ENCODE measurements around the gene PPP4R3A.

Gene PPP4R3A

GRCh38 chr14:91520138-91520537, 10.0 kb upstream of the PPP4R3A start:
- TF ChIP-seq POLR2A (IDR thresholded peaks at IDR 0.05; ENCODE audit: low read depth, low read length) (no peak), TAF1 (IDR thresholded peaks at IDR 0.05; ENCODE audit: borderline replicate concordance, low read depth, low read length) (no peak)
- no peak for FAIRE-seq

GRCh38 chr14:91519239-91520036, 9.3 kb upstream of the PPP4R3A start:
- FAIRE-seq (no peak), DNase-seq (ENCODE audit: insufficient read length) (no peak)
- no peak for TF ChIP-seq POLR2A (IDR thresholded peaks at IDR 0.05; ENCODE audit: low read depth, low read length)
- no peak for TF ChIP-seq POLR2AphosphoS5 (IDR thresholded peaks at IDR 0.05; ENCODE audit: low read depth, low read length)
- TF ChIP-seq TAF1 (IDR thresholded peaks at IDR 0.05; ENCODE audit: borderline replicate concordance, low read depth, low read length): no peak

More at GRCh38 chr14:91520138-91520537, 10.0 kb upstream of the PPP4R3A start:
- no peak for DNase-seq (ENCODE audit: insufficient read length)

GRCh38 chr14:91516663-91517388, 6.7 kb upstream of the PPP4R3A start:
- DNase-seq (ENCODE audit: insufficient read length) (no peak), FAIRE-seq (no peak)
- TF ChIP-seq POLR2AphosphoS5 (IDR thresholded peaks at IDR 0.05; ENCODE audit: low read depth, low read length): no peak
- no peak for TF ChIP-seq POLR2A (IDR thresholded peaks at IDR 0.05; ENCODE audit: low read depth, low read length)
- no peak for TF ChIP-seq TAF1 (IDR thresholded peaks at IDR 0.05; ENCODE audit: borderline replicate concordance, low read depth, low read length)

- DNase-seq (ENCODE audit: insufficient read length): no peak
- TF ChIP-seq TAF1 (IDR thresholded peaks at IDR 0.05; ENCODE audit: borderline replicate concordance, low read depth, low read length) (no peak), POLR2AphosphoS5 (IDR thresholded peaks at IDR 0.05; ENCODE audit: low read depth, low read length) (no peak)
- no peak for FAIRE-seq
These were observed 5.9 kb upstream of the PPP4R3A start for GRCh38 chr14:91515979-91516378.

GRCh38 chr14:91511043-91511383, 903 bp upstream of the PPP4R3A start:
- no peak for DNase-seq (ENCODE audit: insufficient read length)
- no peak for FAIRE-seq
- TF ChIP-seq POLR2AphosphoS5 (IDR thresholded peaks at IDR 0.05; ENCODE audit: low read depth, low read length): no peak; the same call in 1 of the 2 replicates
- TF ChIP-seq POLR2A (IDR thresholded peaks at IDR 0.05; ENCODE audit: low read depth, low read length): no peak; the same call in 1 of the 2 replicates
- no peak for TF ChIP-seq TAF1 (IDR thresholded peaks at IDR 0.05; ENCODE audit: borderline replicate concordance, low read depth, low read length)

GRCh38 chr14:91509878-91510170, 286 bp downstream of the PPP4R3A start:
- no peak for DNase-seq (ENCODE audit: insufficient read length)
- no peak for FAIRE-seq
- no peak for TF ChIP-seq POLR2AphosphoS5 (IDR thresholded peaks at IDR 0.05; ENCODE audit: low read depth, low read length)
- TF ChIP-seq POLR2A (IDR thresholded peaks at IDR 0.05; ENCODE audit: low read depth, low read length): no peak
- TF ChIP-seq TAF1 (IDR thresholded peaks at IDR 0.05; ENCODE audit: borderline replicate concordance, low read depth, low read length): no peak

- TF ChIP-seq POLR2AphosphoS5 (IDR thresholded peaks at IDR 0.05; ENCODE audit: low read depth, low read length): no peak
- TF ChIP-seq POLR2A (IDR thresholded peaks at IDR 0.05; ENCODE audit: low read depth, low read length): 0 out of 2 replicates have a peak, but pooled peaks have one; percentile 34
- DNase-seq (ENCODE audit: insufficient read length): peak; percentile 34
- peak; percentile 74 for FAIRE-seq
These were observed 830 bp downstream of the PPP4R3A start for GRCh38 chr14:91509083-91509877.

- FAIRE-seq: no peak
- no peak for DNase-seq (ENCODE audit: insufficient read length)
- TF ChIP-seq POLR2A (IDR thresholded peaks at IDR 0.05; ENCODE audit: low read depth, low read length): no peak
- no peak for TF ChIP-seq TAF1 (IDR thresholded peaks at IDR 0.05; ENCODE audit: borderline replicate concordance, low read depth, low read length)
- TF ChIP-seq POLR2AphosphoS5 (IDR thresholded peaks at IDR 0.05; ENCODE audit: low read depth, low read length): no peak
These were observed 2.0 kb downstream of the PPP4R3A start for GRCh38 chr14:91508105-91508504.

GRCh38 chr14:91506226-91506625, 3.9 kb downstream of the PPP4R3A start:
- TF ChIP-seq TAF1 (IDR thresholded peaks at IDR 0.05; ENCODE audit: borderline replicate concordance, low read depth, low read length) (no peak), POLR2AphosphoS5 (IDR thresholded peaks at IDR 0.05; ENCODE audit: low read depth, low read length) (no peak), POLR2A (IDR thresholded peaks at IDR 0.05; ENCODE audit: low read depth, low read length) (no peak)
- FAIRE-seq (no peak), DNase-seq (ENCODE audit: insufficient read length) (no peak)

GRCh38 chr14:91503000-91503504, 7.1 kb downstream of the PPP4R3A start:
- TF ChIP-seq POLR2AphosphoS5 (IDR thresholded peaks at IDR 0.05; ENCODE audit: low read depth, low read length) (no peak), TAF1 (IDR thresholded peaks at IDR 0.05; ENCODE audit: borderline replicate concordance, low read depth, low read length) (no peak), POLR2A (IDR thresholded peaks at IDR 0.05; ENCODE audit: low read depth, low read length) (no peak)
- FAIRE-seq (no peak), DNase-seq (ENCODE audit: insufficient read length) (no peak)

Measured in GM12892 (cell line).